ENCODE measurements around the gene FGF5. TPM values are rescaled to one million over a fixed set of nuclear protein-coding genes. Genes with fewer than 3 reads are reported as not detected.

FGF5 gene
- total and polyA plus RNA-seq, 11 donors = 0.10 to 0.83 (median 0.27) TPM; not detected in 2

DNA sequence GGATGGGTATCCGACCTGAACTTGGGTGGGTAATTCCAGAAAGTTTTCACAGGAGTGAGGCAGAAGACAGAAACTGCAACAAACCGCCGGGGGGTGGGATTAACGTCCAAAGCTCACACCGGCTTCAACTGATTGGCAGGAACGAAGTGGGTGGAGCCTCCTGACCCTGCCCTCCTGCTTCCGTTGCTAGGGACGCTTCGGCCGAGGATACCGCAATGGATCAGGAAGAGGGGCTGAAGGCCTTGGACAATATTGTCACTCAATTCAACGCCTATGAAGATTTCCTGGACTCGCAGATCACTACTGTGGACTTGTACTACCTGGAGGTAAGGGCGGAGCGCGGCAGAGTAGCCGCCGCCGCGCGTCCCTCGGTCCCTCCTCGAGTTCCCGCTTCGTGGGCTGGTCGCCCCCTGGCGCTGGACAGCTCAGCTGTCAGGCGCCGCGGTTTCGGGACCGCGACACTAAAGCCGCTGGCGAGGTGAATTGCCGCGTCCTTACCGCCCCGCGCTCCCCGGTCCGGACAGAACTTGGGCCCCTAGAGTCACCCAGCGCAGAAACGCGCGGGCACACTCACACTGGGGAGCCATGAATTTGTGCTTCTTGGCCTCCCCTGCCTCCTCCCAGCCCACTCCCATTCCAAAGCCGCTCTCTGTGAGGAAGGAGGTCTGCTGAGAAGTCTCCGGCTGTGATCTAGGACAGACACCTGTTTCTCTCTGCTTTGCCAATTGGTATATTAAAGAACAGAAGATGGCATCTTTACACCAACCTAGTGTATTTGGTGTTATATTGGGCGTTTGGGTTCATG lies 69.3 kb downstream of the FGF5 start, which contains the start of gene CFAP299:
TSS of gene CFAP299 (plus strand) at position 177 of the 805 bp plus-strand sequence.
- DNase-seq (peak; percentile 72 to 88 (median 82)), ATAC-seq (peak; percentile 88 to 98 (median 96))
- intact Hi-C loops (cut with DNase I) = loop anchor here in 4 of 10 donors (5.0 to 10.0 kb wide), 3 partner anchors 153 to 1391 kb away; no protein-coding TSS in a partner anchor
- H3K4me3 ChIP-seq = peak within 1 kb of the TSS; percentile 27 to 73 (median 56)
- H3K27me3 ChIP-seq = peaks cover 0 to 46% (median 10%) of the 10 kb centered on the region in 9 donors
- no peaks in the 10 kb centered on the region for H3K36me3 ChIP-seq
- peaks cover 0 to 12% (median 5%) of the 10 kb centered on the region in 12 donors for H3K4me1 ChIP-seq
- TF ChIP-seq, protein P1, sequence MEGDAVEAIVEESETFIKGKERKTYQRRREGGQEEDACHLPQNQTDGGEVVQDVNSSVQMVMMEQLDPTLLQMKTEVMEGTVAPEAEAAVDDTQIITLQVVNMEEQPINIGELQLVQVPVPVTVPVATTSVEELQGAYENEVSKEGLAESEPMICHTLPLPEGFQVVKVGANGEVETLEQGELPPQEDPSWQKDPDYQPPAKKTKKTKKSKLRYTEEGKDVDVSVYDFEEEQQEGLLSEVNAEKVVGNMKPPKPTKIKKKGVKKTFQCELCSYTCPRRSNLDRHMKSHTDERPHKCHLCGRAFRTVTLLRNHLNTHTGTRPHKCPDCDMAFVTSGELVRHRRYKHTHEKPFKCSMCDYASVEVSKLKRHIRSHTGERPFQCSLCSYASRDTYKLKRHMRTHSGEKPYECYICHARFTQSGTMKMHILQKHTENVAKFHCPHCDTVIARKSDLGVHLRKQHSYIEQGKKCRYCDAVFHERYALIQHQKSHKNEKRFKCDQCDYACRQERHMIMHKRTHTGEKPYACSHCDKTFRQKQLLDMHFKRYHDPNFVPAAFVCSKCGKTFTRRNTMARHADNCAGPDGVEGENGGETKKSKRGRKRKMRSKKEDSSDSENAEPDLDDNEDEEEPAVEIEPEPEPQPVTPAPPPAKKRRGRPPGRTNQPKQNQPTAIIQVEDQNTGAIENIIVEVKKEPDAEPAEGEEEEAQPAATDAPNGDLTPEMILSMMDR (IDR thresholded peaks at IDR 0.05) = peak in 10 of 12 donors; percentile 17 to 63 (median 38)
- no peak for TF ChIP-seq POLR2A (IDR thresholded peaks at IDR 0.05)
- WGBS, 4 donors = 0 to 1% (median 1%) methylated on average over 23 to 49 of the region's 49 CpGs
- peak within 1 kb of the TSS in 1 of 12 donors; percentile 66 for H3K27ac ChIP-seq
- no peaks in the 10 kb centered on the region for H3K9me3 ChIP-seq

DNA sequence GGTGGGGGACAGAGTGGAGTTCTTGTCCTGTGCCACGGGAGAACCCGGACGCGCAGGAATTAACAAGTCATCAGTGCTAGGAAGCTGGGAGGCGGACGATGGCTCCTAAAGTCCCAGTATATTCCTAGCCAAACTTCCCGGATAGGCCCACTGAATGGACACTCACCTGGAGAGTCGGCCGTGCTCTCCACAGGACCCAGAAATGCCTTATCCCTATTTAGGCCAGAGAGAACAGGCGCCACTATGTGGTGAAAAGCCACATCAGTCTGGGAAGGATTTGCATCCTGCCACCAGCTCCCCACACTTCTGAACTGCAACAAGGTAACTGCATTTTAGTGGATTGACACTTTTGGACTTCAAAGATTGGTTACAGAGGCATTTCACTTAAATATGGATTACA lies 70.1 kb downstream of the FGF5 start:
- no peak overlapping the region for H3K27ac ChIP-seq
- intact Hi-C loops (cut with DNase I) = loop anchor here in 4 of 10 donors (5.0 to 10.0 kb wide), 3 partner anchors 154 to 1392 kb away; no protein-coding TSS in a partner anchor
- ATAC-seq (peak; percentile 23 to 66 (median 49)), DNase-seq (no peak)
- H3K4me3 ChIP-seq = peak overlapping the region in 6 of 12 donors; percentile 54 to 73 (median 64)
- 9 to 11% (median 9%) methylated on average over 10 of the region's 10 CpGs for WGBS, 4 donors
- peaks cover 0 to 45% (median 10%) of the 10 kb centered on the region in 9 donors for H3K27me3 ChIP-seq
- H3K36me3 ChIP-seq = no peaks in the 10 kb centered on the region
- H3K9me3 ChIP-seq = peaks cover 0 to 1% (median 0%) of the 10 kb centered on the region in 12 donors
- peaks cover 0 to 12% (median 5%) of the 10 kb centered on the region in 12 donors for H3K4me1 ChIP-seq
- TF ChIP-seq, protein P1 (IDR thresholded peaks at IDR 0.05) = peak in 4 of 12 donors; percentile 15 to 33 (median 23)
- TF ChIP-seq POLR2A (IDR thresholded peaks at IDR 0.05) = no peak

DNA sequence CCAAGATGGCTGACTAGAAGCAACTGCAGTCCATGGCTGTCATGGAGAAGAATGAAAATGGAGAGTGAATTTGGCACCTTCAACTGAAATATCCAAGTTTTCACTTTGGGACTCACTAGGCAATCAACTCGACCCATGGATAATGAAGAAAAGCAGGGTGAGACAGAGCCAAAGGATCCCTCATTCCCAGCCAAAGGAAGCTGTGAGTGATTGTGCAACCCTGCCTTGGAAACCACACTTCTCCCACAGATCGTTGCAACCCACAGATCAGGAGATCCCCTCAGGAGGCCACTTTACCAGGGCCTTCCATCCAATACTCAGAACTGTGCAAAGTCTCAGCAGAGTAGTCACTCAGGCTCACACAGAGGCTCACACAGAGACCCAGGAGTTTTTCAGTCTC lies 73.6 kb downstream of the FGF5 start:
- intact Hi-C loops (cut with DNase I) = no loop called here
- Histone ChIP-seq H3K27ac (no peak overlapping the region), H3K4me3 (no peak overlapping the region), H3K27me3 (peaks cover 0 to 33% (median 10%) of the 10 kb centered on the region in 9 donors), H3K9me3 (peaks cover 0 to 30% (median 11%) of the 10 kb centered on the region in 12 donors), H3K4me1 (peaks cover 0 to 12% (median 4%) of the 10 kb centered on the region in 12 donors), H3K36me3 (no peaks in the 10 kb centered on the region)
- TF ChIP-seq POLR2A (IDR thresholded peaks at IDR 0.05) = no peak
- TF ChIP-seq, protein P1 (IDR thresholded peaks at IDR 0.05) = no peak
- 50 to 59% (median 56%) methylated on average over 1 to 2 of the region's 2 CpGs for WGBS, 4 donors
- ATAC-seq = no peak
- no peak for DNase-seq

Other genes with a start within 250 kb of the FGF5 start
- 10 to 100 TPM; 33.3 to 76.7 (median 48.7) TPM for gene ANTXR2, start 193.4 kb upstream of the FGF5 start, total RNA-seq
- gene ANTXR2, start 193.4 kb upstream of the FGF5 start, polyA plus RNA-seq = 10 to 100 TPM in 1 of 2 donors, 1 to 10 TPM in 1; 7.0 to 18.0 TPM
- gene PRDM8, start 69.2 kb upstream of the FGF5 start, total RNA-seq = 1 to 10 TPM in 4 of 9 donors, under 1 TPM in 5; 0.39 to 1.9 (median 0.84) TPM
- under 1 TPM; 0.26 to 0.76 TPM for gene PRDM8, start 69.2 kb upstream of the FGF5 start, polyA plus RNA-seq
- under 1 TPM in 1 of 9 donors, not detected in 8; 0.25 TPM for gene CFAP299, start 69.1 kb downstream of the FGF5 start, total RNA-seq
- not detected for gene CFAP299, start 69.1 kb downstream of the FGF5 start, polyA plus RNA-seq

Data from heart left ventricle (tissue), 16 donors.